Activated CD4-positive, CD25-positive, alpha-beta regulatory T cell treated with anti-CD3 and anti-CD28 coated beads, Interleukin-2, amount 50 U/mL, for 72 hours (primary cell): ENCODE results near the gene CHCHD6.

ENCODE experiments used
- DNase-seq: peaks from one replicate; pipeline ENCODE4 v3.0.0; 2021

Gene CHCHD6

DNA sequence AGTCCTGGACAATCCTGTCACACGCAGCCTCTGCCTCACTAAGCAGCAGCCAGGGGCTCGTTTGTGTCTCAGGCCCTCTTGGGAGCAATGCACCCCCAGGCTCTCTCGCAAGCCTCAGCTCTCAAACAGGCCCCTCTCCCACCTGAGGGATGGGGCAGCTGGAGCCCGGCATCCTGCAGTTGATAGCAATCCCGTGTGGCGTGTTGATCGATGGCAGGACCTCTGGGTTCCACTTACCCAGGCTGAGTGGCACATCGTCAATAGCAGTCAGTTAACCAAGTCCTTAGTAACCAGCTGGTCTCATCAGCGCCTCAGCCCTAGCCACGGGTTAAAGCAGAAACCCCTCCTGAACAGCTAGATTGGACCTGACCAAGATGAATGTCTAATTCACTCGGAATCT, 242.4 kb downstream of the CHCHD6 start:
- no peak for DNase-seq

DNA sequence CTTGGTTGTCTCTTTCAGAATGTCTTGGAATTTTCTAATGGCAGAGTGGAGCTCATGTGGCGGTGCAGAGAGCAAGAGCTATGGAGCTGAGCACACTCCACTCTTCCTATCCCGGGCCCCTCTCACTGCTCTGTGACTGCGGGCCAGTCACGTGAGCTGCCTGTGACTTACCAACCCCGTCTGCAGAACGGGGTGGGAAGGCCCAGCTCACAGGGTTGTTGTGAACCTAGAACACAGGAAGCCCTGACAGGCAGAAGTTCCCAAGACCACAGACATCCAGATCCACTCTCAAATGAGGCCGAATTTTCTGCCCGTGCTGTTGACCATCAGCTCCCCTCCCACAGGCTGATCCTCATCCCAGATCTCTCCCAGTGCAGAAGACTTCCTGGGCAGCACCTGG, 243.4 kb downstream of the CHCHD6 start:
- no peak for DNase-seq

DNA sequence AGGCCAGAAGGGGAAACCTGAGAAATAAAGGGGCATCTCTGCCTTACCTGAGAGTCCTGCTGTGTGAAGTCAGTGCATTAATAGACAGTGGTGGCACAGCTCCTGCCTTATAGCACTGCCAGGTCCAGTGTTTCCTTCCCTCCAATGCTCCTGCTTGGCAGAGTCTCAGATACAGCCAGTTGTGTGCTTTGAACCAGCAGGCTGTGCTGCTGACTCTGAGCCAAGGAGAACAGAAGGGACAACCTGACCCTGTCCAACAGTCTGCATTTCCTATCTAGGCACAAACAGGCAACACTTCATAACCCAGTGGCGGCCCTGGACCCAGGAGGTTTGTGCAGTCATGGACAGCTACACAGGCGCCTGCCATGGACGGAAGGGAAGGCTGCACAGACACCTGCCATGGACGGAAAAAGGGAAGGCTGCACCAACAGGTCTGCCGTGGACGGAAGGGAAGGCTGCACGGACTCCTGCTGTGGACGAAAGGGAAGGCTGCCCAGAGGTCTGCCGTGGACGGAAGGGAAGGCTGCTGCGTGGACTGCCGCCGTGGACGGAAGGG, 245.0 kb downstream of the CHCHD6 start:
- no peak for DNase-seq

DNA sequence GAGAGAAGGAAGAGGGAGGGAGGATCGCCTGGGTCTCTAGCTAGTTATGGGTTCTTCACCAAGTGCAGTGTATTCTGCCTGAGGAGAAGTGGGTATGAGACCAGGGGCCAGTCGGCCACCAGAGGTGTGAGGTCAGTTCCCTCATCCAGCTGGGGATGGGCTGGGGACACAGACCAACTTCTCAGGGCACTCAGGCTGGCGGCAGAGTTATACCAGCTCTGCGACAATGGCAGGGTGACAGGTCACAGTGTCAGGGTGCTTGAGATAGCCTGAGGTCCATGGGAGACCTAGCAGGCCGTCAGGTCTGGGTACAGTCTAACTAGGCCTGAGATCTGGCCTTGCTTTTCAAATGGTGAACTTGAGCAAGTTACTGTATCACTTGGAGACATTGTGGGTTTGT, 247.5 kb downstream of the CHCHD6 start:
- DNase-seq: no peak

DNA sequence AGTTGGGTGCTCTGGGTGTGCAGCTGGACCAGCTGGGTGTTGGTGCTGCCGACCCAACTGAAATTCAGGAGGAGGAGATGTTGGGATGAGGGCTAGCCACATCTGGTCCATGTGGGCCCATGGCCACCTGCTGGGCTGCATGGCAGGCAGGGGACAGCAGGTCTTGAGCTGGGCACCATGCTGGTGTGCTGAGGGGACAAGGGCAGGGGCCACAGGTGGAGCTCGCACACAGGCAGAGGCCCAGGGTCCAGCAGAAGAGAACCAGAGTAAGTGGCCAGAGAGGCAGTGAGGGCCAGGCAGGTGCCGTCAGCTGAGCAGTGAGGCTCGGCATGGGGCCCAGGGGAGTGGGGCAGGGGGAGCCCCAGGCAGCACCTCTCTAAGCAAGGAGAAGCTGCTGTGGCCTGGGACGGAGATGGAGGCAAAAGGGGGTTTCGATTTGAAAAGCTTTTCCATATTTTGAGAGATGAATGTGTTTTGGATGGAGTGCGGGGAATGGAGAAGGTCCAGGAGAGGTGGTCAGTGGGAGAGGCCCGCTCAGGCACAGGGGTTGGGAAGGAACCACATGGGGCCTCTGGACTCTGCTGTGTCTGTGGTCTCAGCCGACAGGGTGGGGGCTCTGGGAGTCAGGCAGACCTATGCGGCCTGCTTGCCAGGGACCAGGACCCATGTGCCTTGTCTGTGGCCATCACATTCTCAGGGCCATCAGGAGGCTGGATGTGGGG, 248.4 kb downstream of the CHCHD6 start:
- DNase-seq: no peak

DNA sequence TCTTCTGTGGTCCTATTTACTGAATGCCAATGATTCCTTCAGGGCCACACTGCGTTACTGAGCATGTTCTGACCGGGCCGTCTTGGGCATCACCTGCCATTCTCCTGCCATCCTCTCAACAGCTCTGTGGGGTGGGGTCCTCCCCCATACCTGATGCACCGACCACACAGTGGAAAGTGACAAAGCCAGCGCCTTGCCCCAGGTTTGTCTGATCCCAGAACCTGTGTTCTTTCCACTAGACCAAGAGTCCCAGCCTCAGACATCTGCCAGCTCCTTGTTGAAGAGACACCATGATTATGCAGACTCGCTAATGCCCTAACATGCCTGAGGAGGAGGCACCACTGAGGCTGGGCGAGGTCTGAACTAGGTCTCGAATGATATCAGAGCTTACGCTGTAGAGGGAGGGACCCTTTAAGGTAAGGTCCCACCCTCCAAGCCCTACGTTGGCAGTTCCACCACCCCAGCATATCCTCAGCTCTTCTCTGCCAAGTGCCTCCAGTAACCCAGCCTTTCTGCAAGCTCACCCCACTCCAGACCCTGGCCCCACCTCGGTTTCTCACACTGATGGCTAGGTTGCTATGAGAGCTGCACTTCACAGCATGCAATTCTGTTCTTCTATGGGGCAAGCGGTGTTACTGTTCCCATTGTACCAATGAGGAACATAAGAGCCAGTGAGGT, 249.1 kb downstream of the CHCHD6 start:
- DNase-seq: no peak

DNA sequence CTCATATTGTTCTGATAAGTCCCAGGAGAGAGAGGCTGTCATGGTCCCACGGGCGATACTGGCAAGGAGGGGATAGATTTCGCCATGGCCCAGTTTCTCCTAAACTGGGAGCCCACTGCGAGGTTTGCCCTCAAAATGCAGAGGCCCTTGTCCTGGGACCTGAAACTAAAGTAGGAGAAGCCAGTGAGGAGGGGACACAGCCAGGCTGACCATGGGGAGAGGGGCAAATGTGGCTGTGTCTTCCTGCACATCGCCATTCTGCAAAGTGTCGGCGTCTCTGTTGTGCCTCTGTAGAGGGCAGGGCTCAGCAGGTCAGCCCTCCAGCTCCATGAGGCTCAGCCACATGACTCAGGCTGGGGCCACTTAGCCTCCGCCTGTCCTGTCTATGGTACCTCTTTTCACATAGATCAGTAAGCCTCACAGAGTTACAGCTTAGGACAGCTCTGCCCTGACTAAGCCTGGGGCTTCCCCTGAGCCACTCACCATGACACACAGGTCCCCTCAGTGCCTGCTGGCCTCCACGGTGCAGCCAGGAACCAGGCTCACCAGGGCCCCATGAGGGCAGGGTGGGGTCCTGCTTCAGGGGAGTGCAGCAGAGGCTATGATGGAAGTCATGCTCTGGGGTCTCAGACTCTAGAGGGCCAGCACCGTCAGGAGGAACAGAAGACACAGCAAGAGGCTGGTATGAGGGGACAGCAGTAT, 250.3 kb downstream of the CHCHD6 start:
- no peak for DNase-seq

DNA sequence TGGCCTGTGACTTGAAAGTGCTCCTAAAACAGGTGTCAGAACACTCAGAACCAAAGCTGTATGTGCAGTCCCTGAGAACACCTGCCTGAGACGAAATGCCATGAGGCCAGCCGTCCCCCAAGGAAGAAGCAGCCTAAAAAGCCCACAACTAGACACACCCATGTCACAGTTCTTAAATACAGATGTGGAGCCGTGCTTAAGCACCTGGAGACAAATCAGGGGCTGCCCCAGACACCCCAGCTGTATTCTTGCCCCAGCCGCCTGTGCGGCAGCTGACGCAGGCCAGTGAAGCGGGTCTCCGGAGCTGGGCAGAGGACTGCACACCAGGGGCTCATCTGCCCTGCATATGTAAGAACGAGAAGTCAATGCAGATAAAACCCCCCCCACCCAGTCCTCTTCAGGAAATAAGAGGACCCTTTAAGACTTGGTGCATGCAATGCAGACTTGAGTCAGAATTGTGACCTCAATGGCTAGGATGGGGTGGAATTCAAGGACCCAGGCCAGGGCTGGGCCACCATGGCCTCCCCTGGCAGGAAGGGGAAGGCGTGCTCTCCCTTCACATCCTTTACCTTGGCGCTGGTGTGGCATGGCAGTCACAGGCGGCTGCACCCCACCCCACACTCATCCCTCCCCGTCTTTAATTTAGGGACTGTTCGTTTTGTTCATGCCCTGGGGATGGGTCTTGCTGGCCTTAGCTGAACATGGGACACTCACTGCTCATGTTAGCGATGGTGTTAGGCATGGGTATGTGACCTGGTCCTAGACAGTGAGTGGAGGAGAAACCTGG, 251.2 kb downstream of the CHCHD6 start:
- no peak for DNase-seq

DNA sequence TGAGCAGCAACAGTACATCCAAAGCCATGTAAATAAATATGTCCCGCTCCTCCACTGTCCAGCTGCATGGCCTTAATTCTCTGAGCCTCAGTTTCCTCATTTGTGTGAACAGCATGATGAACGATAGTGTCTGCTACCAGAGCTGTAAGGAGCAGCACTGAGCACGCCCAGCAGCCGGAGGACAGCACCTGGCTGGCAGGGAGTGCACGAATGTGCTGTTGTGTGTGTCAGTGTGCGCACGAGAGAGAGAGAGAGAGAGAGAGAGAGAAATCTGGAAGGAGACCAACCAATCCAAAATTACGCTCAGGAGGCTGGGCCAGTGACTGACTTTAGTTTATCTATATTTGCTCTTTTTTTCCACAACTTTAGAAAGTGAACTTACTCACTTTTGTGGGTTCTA, 252.3 kb downstream of the CHCHD6 start:
- no peak for DNase-seq

DNA sequence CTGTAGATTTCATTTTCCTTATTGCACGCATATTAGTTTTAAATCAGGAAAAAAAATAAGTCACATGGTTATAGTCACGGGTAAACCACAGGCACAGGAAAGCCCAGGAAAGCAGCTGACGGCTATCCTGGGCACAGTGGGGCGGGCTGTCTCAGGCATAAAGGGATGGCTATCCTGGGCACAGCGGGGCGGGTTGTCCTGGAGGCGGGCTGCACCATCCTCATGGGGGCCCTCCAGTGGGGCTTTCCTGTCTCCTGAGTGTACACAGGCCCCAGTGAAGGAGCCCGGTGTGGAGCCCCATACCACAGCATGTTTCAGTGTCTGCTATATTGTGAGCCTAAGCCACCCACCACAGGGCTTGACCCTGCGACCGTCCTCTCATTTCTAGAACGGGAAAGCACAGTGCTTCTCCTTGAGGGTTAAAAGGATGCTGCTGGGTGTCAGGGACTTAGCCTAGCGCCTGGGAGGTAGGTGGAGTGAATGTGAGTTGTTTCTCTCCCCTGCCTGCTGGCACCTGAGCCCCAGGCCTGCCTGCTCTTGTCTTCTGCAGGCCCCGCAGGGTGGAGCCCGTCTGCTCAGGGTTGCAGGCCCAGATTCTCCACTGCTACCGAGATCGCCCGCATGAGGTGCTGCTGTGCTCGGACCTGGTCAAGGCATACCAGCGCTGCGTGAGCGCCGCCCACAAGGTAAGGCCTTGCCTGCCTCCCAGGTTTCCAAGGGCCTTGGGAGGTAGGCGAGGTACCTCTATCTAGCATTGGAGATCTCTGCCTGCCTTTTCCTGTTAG, 253.0 kb downstream of the CHCHD6 start:
- no peak for DNase-seq

DNA sequence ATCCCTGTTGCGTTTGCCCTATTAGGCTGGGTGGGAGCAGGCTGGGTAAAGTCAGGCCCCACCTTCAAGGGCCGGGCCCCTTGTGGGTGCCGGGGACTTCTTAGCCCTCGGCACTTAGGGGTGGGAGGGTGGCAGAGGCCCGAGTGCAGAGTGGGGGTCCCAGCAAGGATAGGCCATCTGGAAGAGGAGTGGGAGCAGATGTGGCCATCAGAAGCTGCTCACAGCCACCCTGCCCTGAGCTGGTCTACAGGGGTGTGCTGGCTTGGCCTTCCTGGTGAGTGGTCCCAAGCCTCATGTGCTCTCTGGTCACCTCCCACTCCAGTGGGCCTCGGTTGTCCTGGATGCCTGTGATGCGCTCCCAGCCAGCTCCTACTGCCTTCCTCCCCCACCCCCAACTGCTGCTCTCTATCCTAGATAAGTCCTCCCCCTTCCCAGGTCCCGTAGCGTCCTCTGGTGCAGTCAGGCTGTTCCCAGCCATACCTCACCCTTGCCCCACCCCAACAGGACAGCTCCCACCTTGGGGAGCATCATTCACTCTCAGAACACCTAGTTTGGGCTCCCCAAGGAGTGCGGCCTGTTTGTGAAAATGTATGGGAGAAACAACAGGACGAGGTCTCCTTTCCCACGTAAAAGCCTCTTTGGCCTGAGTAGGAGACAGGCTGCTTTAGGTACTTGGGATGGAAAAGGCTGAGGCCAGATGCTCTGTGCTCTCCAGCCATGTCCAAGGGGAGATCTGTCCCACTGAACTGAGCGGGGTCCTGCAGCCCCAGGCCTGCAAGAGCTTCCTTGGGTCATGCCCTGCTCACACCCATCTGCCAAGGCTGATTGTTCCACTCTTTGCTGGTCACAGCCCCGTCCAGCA, 254.0 kb downstream of the CHCHD6 start:
- DNase-seq: no peak

DNA sequence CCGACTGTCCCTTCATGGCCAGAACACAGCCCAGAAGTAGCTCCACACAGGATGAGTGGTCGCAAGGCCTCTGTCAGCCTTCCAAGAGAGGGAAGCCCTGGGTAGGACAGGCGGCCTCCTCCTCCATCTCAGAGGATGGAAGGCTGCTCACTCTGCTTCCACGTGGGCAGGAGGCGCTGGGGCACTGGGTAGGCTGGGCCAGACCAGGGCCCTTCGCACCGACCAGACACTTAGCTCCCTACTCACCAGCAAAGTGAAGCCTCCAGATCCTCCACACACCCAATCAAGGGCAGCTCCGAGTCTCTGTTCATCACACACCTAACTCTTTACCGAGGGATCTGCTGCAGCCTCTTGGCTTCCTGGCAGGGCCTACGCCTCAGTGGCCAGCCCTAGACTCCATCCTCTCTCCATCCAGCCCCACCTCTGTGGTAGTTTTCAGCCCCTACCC, 254.6 kb downstream of the CHCHD6 start:
- no peak for DNase-seq

DNA sequence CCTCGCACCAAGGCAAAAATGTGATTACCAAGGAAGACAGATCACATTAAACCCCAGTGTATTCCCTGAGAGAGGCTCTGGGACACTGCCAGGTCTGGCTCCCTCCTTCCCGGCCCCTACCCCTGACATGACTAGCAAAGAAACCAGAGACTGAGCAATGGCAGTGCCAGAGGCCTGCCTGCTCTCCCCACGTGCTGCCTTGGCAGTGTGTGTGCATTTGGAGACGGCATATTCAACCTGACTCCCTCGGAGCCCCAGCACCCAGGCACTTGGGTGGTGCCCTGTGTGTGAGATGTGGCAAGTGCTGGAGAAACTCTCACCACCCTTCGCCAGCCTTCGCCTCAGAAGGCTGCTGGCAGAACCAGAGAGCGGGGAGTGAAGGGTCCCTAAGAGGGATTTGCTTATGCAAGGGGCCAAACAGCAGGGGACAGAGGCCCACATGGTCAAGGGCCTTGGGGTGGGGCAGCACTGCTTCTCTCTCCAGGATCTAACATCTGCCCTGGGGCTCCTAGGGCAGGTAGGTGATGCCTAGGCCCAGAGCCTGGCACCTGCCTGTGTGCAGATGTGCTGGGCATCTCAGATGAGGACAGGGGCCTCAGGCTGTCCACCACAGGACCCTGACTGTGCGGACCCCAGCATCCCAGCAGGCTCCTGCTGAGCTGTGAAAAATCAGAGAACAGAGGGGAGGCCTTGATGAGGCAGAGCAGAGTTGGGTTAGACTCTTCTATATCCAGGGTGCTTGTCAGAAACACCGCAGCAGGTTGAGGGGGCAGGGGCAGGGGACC, 255.3 kb downstream of the CHCHD6 start:
- DNase-seq: no peak

DNA sequence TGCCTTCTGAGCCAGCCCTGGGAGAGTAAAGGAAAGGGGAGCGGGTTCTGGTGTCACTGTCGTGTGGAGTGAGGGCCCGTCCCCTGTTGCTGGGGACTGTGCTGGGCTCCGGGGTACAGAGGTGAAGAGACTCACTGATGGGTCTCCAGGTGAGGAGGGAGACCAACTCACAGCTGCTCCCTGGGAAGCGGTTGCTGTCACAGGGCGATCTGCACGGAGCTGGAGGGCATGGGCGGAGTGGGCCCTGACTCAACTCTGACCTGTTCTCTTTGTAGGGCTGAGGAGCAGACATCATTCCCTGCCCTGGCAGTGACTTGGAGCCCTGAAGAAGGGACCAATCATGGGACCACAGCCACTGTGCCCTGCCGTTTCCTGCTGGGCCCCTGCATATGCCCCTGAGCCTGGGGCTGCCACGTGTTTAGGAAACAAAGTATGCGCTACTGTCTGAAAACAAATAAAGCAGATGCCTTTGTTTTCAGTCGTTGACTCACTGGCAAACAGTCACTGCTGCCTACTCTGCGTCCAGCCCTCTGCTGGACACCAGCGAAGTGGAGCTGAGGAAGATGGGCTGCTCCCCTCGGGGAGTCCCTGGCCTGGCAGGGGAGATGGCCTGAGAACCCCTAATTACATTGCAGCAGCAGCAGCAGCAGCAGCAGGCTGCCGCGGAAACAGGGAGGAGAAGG, 256.0 kb downstream of the CHCHD6 start:
- no peak for DNase-seq

DNA sequence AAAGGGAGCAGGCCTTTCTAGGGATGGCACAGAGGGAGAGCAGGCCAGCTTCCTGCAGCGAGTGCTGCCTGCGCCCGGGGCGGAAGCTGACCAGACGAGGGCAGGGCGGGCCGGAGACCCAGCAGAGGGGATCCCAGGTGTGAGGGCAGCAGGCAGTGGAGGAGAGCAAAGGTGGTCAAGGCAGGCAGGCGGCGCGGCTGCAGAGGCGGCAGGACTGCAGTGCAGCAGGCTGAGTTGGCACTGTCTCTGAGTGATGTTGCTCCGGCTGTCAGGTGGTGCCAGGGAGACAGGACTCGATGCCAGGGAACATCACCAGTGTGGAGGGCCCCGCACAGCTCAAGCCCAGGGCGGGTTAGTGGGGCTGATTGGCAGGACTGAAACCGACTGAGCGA, 256.6 kb downstream of the CHCHD6 start:
- no peak for DNase-seq

DNA sequence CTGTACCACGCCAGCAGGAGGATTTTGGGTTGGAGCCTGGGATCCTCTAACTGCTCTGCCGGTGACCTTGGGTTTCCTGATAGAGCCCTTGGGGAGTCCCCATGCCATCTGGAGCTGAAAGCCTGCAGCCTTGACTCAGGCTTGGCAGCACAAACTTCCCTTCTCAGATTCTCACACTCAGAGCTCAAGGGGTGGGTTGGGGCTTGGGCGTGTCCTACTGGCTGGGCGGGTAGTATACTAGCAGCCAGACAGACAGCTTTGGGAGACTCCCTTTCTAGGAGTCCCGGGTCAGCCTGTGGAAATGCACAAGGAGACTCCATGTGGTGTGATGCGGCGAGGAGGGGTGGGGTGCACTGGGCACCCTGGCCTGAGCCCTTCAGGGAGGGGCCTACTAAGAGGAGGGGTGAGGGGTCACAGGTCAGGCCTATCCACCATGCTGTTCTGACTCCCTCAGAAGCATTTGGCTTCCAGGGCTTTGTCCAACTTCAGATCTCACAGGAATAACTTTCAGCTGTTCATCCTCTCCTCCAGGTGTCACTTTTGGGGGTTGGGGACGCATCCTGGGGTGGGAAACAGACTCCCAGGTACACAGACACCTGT, 257.3 kb downstream of the CHCHD6 start:
- no peak for DNase-seq

DNA sequence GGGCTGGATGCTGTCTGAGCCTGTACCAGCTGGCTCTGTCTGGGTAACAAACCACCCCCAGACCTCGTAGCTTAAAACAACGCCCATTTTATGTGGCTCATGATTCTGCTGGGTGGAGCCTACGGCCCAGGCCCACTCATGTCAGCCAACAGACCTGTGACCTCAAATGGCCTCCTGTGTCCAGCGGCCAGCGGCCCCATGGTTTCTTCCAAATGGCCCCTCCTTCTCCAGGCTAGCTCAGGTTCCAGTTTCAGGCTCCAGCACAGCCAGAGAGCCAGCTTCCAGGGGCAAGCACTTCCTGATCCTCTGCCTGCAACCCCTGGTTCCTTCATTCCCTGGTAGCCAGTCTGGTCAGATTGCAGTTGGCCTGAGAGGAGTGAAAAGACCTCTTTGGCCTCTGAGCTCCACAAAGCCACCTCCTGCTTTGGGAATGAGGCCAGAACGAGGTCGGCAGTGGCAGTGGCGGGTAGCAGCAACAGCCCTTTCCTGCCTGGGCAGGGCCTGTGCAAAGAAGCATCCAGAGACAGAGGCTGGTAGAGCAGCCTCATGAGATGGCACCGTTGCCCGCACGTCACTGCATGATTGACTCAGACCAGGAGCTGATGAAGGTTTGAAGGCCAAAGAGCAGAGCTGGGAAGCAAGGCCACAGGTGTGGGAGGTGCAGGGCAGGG, 257.9 kb downstream of the CHCHD6 start:
- DNase-seq: no peak

DNA sequence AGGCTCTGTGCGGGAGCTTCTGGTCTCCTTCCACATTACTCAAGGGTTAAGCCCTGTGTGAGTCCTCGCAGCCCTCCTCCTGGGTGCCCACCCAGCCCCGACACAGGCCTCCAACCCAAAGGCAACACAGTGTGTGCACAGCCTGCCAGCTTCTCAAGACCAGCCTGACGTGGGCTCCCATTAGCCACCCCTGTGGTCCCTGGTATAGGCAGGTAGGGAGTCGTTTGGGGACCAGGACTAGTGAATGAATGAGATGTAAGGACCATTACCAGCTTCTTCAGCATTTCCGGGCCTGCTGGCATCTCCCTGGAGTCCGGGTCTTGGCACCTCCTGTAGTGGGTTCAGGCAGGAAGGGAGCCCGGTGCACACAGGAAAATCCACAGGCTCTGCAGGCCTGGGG, 258.7 kb downstream of the CHCHD6 start:
- DNase-seq: no peak
